ENCODE results near the gene PCYOX1L.
A peak's percentile ranks its signal among the peaks of the same experiment; 100 is the strongest.

PCYOX1L gene

DNA sequence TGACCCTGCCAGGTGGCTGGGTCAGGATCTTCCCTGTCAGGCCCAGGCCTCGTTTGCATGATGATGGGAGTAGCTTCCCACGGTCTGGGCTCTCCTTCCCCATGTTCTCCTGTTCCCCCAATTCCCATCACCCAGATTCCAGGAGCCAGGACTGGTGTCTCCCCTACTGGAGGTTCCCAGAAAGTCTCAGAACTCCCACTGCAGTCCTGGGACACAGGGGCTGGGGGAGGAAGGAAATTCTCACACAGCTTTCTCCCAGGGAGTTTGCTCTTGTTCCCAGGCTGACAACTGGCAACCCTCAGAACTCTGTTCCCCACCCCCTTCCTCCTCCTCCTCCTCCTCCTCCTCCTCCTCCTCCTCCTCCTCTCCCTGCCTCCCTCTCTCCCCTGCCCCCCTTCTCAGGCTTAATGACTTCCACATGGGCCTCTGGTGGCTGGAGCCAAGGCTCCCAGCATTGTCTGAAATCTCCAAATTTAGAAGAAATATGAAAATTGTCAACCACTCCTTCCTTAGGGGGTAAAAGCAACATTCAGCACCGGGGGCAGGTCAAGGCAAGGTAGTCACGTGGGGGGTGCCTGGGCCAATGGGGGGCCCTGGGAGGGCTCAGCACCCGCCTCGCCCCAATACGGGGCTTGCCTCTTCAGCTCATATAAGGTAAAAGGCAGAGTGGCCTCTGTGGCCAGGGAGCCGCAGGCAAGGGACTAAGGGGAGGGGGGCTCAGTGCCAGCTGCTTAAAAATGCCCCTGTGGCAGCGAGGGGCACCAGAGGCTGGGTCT is 48.5 kb downstream of the PCYOX1L start:
- no peak overlapping the region for H3K9ac ChIP-seq (ENCODE audit: low read depth, low read length)
- H3K36me3 ChIP-seq (ENCODE audit: insufficient read depth, low read length) = no peaks in the 10 kb centered on the region
- peak overlapping the region; percentile 19 for H3K4me2 ChIP-seq (ENCODE audit: low read length)
- H3K4me3 ChIP-seq (ENCODE audit: low read length) = no peak overlapping the region
- peaks cover 23% of the 10 kb centered on the region for H3K4me1 ChIP-seq (ENCODE audit: control insufficient read depth, insufficient read depth, low read length)
- peaks cover 5% of the 10 kb centered on the region for H3K27me3 ChIP-seq (ENCODE audit: control insufficient read depth, insufficient read depth, low read length)
- H3K9me3 ChIP-seq (replicated peaks; ENCODE audit: low read length) = no peaks in the 10 kb centered on the region

DNA sequence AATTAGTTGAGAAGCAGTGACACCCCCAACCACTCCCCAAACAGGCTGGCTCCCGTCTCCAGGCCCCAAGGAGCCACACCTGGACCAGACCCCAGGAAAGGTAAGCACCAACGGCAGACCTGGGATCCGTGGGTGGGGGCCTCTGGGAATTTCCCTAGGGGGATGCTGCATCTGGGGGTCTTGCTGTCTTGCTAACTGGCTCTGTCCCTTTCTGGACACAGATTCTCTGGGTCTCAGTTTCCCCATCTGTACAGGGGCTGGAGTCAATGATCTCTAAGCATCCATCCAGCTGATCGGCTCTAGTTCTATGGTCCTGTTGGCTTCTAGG is 49.1 kb downstream of the PCYOX1L start:
- no peaks in the 10 kb centered on the region for H3K9me3 ChIP-seq (replicated peaks; ENCODE audit: low read length)
- peaks cover 23% of the 10 kb centered on the region for H3K4me1 ChIP-seq (ENCODE audit: control insufficient read depth, insufficient read depth, low read length)
- no peaks in the 10 kb centered on the region for H3K36me3 ChIP-seq (ENCODE audit: insufficient read depth, low read length)
- H3K4me3 ChIP-seq (ENCODE audit: low read length) = no peak overlapping the region
- peak overlapping the region; percentile 19 for H3K4me2 ChIP-seq (ENCODE audit: low read length)
- H3K9ac ChIP-seq (ENCODE audit: low read depth, low read length) = no peak overlapping the region
- H3K27me3 ChIP-seq (ENCODE audit: control insufficient read depth, insufficient read depth, low read length) = peaks cover 5% of the 10 kb centered on the region

GRCh38 chr5:149407323-149408251 is 49.7 kb downstream of the PCYOX1L start:
- Histone ChIP-seq H3K36me3 (ENCODE audit: insufficient read depth, low read length) (no peaks in the 10 kb centered on the region), H3K4me3 (ENCODE audit: low read length) (no peak overlapping the region), H3K9me3 (replicated peaks; ENCODE audit: low read length) (no peaks in the 10 kb centered on the region), H3K9ac (ENCODE audit: low read depth, low read length) (no peak overlapping the region), H3K4me2 (ENCODE audit: low read length) (no peak overlapping the region), H3K4me1 (ENCODE audit: control insufficient read depth, insufficient read depth, low read length) (peaks cover 23% of the 10 kb centered on the region), H3K27me3 (ENCODE audit: control insufficient read depth, insufficient read depth, low read length) (peaks cover 5% of the 10 kb centered on the region)

- Histone ChIP-seq H3K4me3 (ENCODE audit: low read length) (no peak overlapping the region), H3K27me3 (ENCODE audit: control insufficient read depth, insufficient read depth, low read length) (peaks cover 5% of the 10 kb centered on the region), H3K9ac (ENCODE audit: low read depth, low read length) (no peak overlapping the region)
These were observed 50.6 kb downstream of the PCYOX1L start for GRCh38 chr5:149408252-149409099.

DNA sequence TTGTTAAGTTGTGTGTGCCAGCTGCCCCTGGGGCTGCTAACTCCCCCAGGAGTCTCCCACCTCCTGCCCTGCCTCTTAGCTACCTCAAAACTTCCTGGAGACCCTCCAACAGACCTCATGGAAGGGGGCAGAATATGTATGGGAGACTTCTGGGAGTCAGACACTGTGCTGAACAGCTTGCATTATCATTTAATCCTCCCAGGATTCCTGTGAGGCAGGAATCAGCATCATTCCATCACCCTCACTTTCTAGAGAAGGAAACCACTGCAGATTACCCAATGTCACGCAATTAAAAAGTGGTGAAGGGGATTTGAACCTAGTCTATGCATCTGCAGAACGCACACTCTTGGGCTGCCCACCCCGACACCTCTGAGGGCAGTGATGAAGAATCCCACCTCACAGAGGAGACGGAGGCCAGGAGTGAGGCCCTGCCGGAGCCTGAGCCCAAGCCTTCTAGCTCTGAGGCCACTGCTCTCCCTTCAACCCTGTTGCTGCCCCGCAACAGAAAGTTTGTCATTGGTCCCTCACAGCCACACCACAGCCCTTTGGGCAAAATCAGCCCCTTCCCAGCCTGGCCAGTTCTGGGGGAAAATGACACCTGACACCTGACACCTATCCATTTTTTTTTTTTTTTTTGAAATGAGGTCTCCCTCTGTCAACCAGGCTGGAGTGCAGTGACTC is 51.6 kb downstream of the PCYOX1L start:
- Histone ChIP-seq H3K4me1 (ENCODE audit: control insufficient read depth, insufficient read depth, low read length) (peaks cover 12% of the 10 kb centered on the region), H3K4me3 (ENCODE audit: low read length) (no peak overlapping the region), H3K9me3 (replicated peaks; ENCODE audit: low read length) (no peaks in the 10 kb centered on the region), H3K36me3 (ENCODE audit: insufficient read depth, low read length) (no peaks in the 10 kb centered on the region), H3K4me2 (ENCODE audit: low read length) (no peak overlapping the region), H3K27me3 (ENCODE audit: control insufficient read depth, insufficient read depth, low read length) (peaks cover 5% of the 10 kb centered on the region), H3K9ac (ENCODE audit: low read depth, low read length) (no peak overlapping the region)

More at GRCh38 chr5:149408252-149409099, 50.6 kb downstream of the PCYOX1L start:
- peaks cover 21% of the 10 kb centered on the region for H3K4me1 ChIP-seq (ENCODE audit: control insufficient read depth, insufficient read depth, low read length)
- no peaks in the 10 kb centered on the region for H3K36me3 ChIP-seq (ENCODE audit: insufficient read depth, low read length)
- H3K4me2 ChIP-seq (ENCODE audit: low read length) = no peak overlapping the region
- no peaks in the 10 kb centered on the region for H3K9me3 ChIP-seq (replicated peaks; ENCODE audit: low read length)

- no peaks in the 10 kb centered on the region for H3K36me3 ChIP-seq (ENCODE audit: insufficient read depth, low read length)
- H3K4me3 ChIP-seq (ENCODE audit: low read length) = no peak overlapping the region
- no peaks in the 10 kb centered on the region for H3K9me3 ChIP-seq (replicated peaks; ENCODE audit: low read length)
- H3K4me2 ChIP-seq (ENCODE audit: low read length) = no peak overlapping the region
- H3K9ac ChIP-seq (ENCODE audit: low read depth, low read length) = no peak overlapping the region
- peaks cover 6% of the 10 kb centered on the region for H3K4me1 ChIP-seq (ENCODE audit: control insufficient read depth, insufficient read depth, low read length)
- H3K27me3 ChIP-seq (ENCODE audit: control insufficient read depth, insufficient read depth, low read length) = peaks cover 5% of the 10 kb centered on the region
These were observed 52.2 kb downstream of the PCYOX1L start for GRCh38 chr5:149410071-149410470.

DNA sequence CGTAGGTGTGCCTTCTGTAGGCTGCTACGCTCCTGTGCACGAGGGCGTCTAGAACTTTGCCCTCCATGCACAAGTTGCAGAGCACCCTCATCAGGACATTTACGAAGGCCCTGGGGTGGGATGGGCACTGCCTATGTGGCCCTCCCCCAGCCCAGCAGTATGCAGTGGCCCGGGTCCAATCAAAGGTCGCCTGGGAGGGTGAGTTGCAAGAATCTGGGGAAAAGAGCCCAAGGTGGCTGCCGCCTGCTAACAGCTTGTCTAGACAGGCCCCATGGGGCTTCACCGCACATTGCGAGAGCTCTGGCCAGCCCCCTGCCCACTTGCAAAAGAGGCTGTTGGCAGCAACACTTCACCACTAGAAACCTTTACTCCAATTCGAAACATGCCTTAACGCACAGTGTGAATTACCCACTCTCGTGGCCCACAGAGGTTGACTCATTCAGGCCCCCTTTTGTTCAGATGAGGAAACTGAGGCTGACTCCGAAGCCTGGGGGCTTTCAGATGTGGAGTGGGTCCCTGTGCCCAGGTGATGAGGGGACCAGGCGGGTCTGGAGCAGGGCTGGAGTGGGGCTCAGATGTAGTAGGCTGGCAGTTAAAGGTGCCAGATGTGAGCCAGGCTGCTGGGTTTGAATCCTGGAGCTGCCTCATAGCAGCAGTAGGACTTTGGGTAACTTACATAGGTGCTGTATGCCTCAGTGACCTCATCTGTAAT is 53.0 kb downstream of the PCYOX1L start:
- H3K4me3 ChIP-seq (ENCODE audit: low read length) = no peak overlapping the region

DNA sequence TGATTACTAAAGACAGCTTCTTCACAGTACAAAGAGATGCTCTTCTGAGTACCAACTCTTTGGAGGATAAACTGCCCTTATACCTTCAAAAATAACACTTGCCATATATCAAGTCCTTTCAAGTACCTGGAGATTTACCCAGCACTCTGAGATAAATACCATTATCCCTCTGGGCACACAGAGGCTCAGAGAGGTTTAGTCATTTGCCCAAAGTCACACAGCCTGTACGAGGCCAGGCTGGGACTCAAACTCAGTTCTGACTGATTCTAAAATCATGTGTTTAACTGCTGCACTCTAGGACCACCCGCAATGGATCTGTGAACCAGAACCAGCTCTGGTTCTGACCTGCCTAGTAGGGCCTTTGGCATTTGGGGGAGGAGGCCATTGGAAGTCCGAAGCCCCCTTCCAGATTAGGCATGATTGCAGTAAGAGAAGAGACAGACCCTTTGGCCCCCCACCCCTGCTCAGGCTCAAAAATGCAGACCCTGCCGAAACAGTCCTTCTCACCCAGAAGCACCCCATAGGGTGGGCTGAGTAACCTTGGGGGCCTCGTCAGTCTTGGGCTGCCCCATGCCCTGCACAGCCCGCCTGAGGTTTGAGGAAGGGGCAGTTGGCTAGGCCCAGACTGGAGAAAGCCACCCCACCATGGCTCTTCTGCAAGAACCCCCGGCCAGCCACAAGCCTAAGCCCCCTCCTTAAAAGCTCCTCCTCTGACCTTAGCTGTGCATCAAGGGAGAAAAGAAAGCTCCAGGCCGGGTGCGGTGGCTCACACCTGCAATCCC is 54.1 kb downstream of the PCYOX1L start:
- Histone ChIP-seq H3K36me3 (ENCODE audit: insufficient read depth, low read length) (no peaks in the 10 kb centered on the region), H3K4me2 (ENCODE audit: low read length) (no peak overlapping the region), H3K4me3 (ENCODE audit: low read length) (no peak overlapping the region), H3K27me3 (ENCODE audit: control insufficient read depth, insufficient read depth, low read length) (peaks cover 5% of the 10 kb centered on the region), H3K4me1 (ENCODE audit: control insufficient read depth, insufficient read depth, low read length) (peaks cover under 1% of the 10 kb centered on the region), H3K9me3 (replicated peaks; ENCODE audit: low read length) (no peaks in the 10 kb centered on the region), H3K9ac (ENCODE audit: low read depth, low read length) (no peak overlapping the region)

More for the DNA sequence above, 53.0 kb downstream of the PCYOX1L start:
- Histone ChIP-seq H3K36me3 (ENCODE audit: insufficient read depth, low read length) (no peaks in the 10 kb centered on the region), H3K4me2 (ENCODE audit: low read length) (no peak overlapping the region), H3K4me1 (ENCODE audit: control insufficient read depth, insufficient read depth, low read length) (peaks cover 5% of the 10 kb centered on the region), H3K9ac (ENCODE audit: low read depth, low read length) (no peak overlapping the region), H3K9me3 (replicated peaks; ENCODE audit: low read length) (no peaks in the 10 kb centered on the region), H3K27me3 (ENCODE audit: control insufficient read depth, insufficient read depth, low read length) (peaks cover 5% of the 10 kb centered on the region)

DNA sequence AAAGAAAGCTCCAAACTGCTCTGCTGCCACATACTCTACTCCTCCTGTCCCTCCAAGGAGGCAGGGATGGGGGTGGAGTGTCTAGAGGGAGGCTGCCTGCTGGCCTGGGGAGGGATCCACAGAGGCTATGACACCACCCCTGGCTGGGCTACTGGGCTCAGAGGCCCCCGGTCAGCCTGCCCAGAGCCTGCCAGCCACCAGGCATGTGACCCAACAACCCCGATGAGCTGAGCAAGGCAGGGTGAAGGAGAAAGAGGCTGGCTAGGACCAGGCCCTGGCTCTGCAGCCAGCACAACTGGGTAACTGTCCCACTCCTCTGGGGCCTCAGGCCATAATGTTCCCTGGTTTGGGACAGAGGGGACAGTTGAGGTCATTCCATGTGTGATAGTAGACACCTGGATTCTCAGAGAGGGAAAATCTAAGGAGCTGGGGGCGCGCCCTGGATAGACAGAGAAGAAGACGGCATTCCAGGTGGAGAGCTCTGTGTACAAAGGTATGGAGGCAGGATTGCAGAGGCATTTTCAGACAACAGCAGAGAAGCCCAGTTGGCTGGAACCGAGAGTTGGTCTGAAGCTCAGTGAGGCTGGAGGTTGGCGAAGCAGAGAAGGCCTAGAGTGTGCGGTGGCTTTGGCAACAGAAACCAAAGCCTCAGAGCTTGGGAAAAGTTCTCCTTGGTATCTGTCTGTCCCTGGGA is 55.1 kb downstream of the PCYOX1L start:
- Histone ChIP-seq H3K9me3 (replicated peaks; ENCODE audit: low read length) (no peaks in the 10 kb centered on the region), H3K36me3 (ENCODE audit: insufficient read depth, low read length) (no peaks in the 10 kb centered on the region), H3K4me1 (ENCODE audit: control insufficient read depth, insufficient read depth, low read length) (no peaks in the 10 kb centered on the region), H3K9ac (ENCODE audit: low read depth, low read length) (no peak overlapping the region), H3K4me2 (ENCODE audit: low read length) (no peak overlapping the region), H3K27me3 (ENCODE audit: control insufficient read depth, insufficient read depth, low read length) (peaks cover 5% of the 10 kb centered on the region), H3K4me3 (ENCODE audit: low read length) (no peak overlapping the region)

Measured in skeletal muscle satellite cell (primary cell).